Activated CD4-positive, CD25-positive, alpha-beta regulatory T cell treated with anti-CD3 and anti-CD28 coated beads, Interleukin-2, amount 50 U/mL, for 24 hours (primary cell): ENCODE results near the gene TSPAN9.

Experiments
- ATAC-seq, 2 donors: fragments of 150-1000 bp; cut with Tn5 transposase; one replicate each; pipeline ENCODE4 v1.10.0; 2021; ENCODE audit warnings: mild to moderate bottlenecking in 1 of 2, moderate library complexity in 1 of 2

Gene TSPAN9

GRCh38 chr12:3192221-3192620 is 115.0 kb downstream of the TSPAN9 start:
- no peak for ATAC-seq

- ATAC-seq = no peak
Observed at GRCh38 chr12:3193131-3193530, 116.0 kb downstream of the TSPAN9 start.

GRCh38 chr12:3193755-3194154 is 116.6 kb downstream of the TSPAN9 start:
- ATAC-seq = no peak

- ATAC-seq = no peak
Observed at GRCh38 chr12:3195337-3195736, 118.2 kb downstream of the TSPAN9 start.

- ATAC-seq = no peak
Observed at GRCh38 chr12:3195859-3196483, 118.8 kb downstream of the TSPAN9 start.

GRCh38 chr12:3196488-3196887 is 119.3 kb downstream of the TSPAN9 start:
- ATAC-seq = no peak

GRCh38 chr12:3197131-3197818 is 120.1 kb downstream of the TSPAN9 start:
- ATAC-seq = no peak

- no peak for ATAC-seq
Observed at GRCh38 chr12:3199551-3200031, 122.4 kb downstream of the TSPAN9 start.

GRCh38 chr12:3200032-3200617 is 122.9 kb downstream of the TSPAN9 start:
- no peak for ATAC-seq

- no peak for ATAC-seq
Observed at GRCh38 chr12:3200814-3201233, 123.6 kb downstream of the TSPAN9 start.

- no peak for ATAC-seq
Observed at GRCh38 chr12:3201339-3202051, 124.3 kb downstream of the TSPAN9 start.

- no peak for ATAC-seq
Observed at GRCh38 chr12:3202096-3202495, 124.9 kb downstream of the TSPAN9 start.

GRCh38 chr12:3202734-3203446 is 125.7 kb downstream of the TSPAN9 start:
- ATAC-seq = no peak

GRCh38 chr12:3203713-3204112 is 126.5 kb downstream of the TSPAN9 start:
- ATAC-seq = no peak

GRCh38 chr12:3204143-3204542 is 127.0 kb downstream of the TSPAN9 start:
- ATAC-seq = no peak

GRCh38 chr12:3204730-3205531 is 127.8 kb downstream of the TSPAN9 start:
- ATAC-seq = no peak

- ATAC-seq = no peak
Observed at GRCh38 chr12:3205742-3206519, 128.8 kb downstream of the TSPAN9 start.

GRCh38 chr12:3206536-3207072 is 129.4 kb downstream of the TSPAN9 start:
- no peak for ATAC-seq

- ATAC-seq = no peak
Observed at GRCh38 chr12:3207175-3207574, 130.0 kb downstream of the TSPAN9 start.

- no peak for ATAC-seq
Observed at GRCh38 chr12:3207858-3208257, 130.7 kb downstream of the TSPAN9 start.

GRCh38 chr12:3213188-3213587 is 136.0 kb downstream of the TSPAN9 start:
- ATAC-seq = no peak
